OCI-LY3 (cell line): ENCODE data around the gene DOCK11.

Experiments used
- CTCF ChIP-seq: fragments of 200-600, 300-600 bp; sonication (generic); IDR thresholded peaks from 2 replicates; pipeline ENCODE4 v1.5.1; 2014; ENCODE audit warnings: antibody characterized with exemption, low read length, low read depth
- EZH2phosphoT487 ChIP-seq: fragments of 200-600 bp; shearing (Covaris generic); IDR thresholded peaks from 2 replicates; pipeline ENCODE4 v1.6.1; 2018; ENCODE audit warnings: antibody characterized with exemption, mixed run types, low read depth

GRCh38 chrX:118496763-118497079 is 1.1 kb downstream of the DOCK11 start:
- TF ChIP-seq EZH2phosphoT487 (no peak), CTCF (no peak)
